ENCODE data around the gene RFX7. TPM values are rescaled to one million over a fixed set of nuclear protein-coding genes. Genes with fewer than 3 reads are reported as not detected.

The RFX7 gene
- total RNA-seq, 1 donor, result 7.6 TPM

DNA sequence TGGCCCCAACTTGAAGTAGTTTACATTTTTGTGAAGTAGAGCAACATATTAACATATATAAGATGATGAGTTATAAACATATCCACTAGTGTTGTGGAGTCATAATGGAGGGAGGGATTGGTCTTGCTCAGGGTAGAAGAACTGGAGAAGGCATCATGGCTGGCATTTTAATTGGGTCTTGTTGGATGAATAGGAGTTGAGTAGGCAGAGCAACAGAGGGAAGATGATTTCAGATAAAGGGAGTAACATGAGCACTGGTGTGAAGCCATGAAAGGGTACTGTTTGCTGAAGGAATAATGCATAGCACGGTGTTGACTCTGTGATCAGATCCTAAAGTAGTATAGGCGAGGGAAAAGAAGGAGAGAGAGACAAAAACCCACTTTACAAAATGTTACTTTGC lies 3.6 kb upstream of the RFX7 start:
- TF ChIP-seq, protein P1, sequence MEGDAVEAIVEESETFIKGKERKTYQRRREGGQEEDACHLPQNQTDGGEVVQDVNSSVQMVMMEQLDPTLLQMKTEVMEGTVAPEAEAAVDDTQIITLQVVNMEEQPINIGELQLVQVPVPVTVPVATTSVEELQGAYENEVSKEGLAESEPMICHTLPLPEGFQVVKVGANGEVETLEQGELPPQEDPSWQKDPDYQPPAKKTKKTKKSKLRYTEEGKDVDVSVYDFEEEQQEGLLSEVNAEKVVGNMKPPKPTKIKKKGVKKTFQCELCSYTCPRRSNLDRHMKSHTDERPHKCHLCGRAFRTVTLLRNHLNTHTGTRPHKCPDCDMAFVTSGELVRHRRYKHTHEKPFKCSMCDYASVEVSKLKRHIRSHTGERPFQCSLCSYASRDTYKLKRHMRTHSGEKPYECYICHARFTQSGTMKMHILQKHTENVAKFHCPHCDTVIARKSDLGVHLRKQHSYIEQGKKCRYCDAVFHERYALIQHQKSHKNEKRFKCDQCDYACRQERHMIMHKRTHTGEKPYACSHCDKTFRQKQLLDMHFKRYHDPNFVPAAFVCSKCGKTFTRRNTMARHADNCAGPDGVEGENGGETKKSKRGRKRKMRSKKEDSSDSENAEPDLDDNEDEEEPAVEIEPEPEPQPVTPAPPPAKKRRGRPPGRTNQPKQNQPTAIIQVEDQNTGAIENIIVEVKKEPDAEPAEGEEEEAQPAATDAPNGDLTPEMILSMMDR (IDR thresholded peaks at IDR 0.05; ENCODE audit: extremely low read depth, low read depth, low read length), result no peak
- Histone ChIP-seq H3K27me3 (ENCODE audit: insufficient read depth, low read length) (no peaks in the 10 kb centered on the region), H3K4me1 (ENCODE audit: insufficient read depth, low read length) (peaks cover 9% of the 10 kb centered on the region), H3K27ac (ENCODE audit: low read depth, low read length) (no peak overlapping the region), H3K4me3 (ENCODE audit: insufficient read depth, low read length) (no peak overlapping the region), H3K9me3 (ENCODE audit: low read depth, low read length) (no peaks in the 10 kb centered on the region), H4K20me1 (ENCODE audit: insufficient read depth, low read length) (no peaks in the 10 kb centered on the region), H3K4me2 (ENCODE audit: insufficient read depth, low read length) (no peak overlapping the region), H3K36me3 (ENCODE audit: insufficient read depth, low read length) (no peaks in the 10 kb centered on the region), H3K79me2 (ENCODE audit: insufficient read depth, low read length) (peaks cover 23% of the 10 kb centered on the region), H2AFZ (ENCODE audit: low read length) (no peak overlapping the region)
- no peak for DNase-seq (ENCODE audit: insufficient read length, low spot score, missing footprints)

- Histone ChIP-seq H3K27me3 (ENCODE audit: insufficient read depth, low read length) (no peaks in the 10 kb centered on the region), H3K79me2 (ENCODE audit: insufficient read depth, low read length) (peaks cover 34% of the 10 kb centered on the region), H3K27ac (ENCODE audit: low read depth, low read length) (peak overlapping the region; percentile 49), H3K4me2 (ENCODE audit: insufficient read depth, low read length) (peak overlapping the region; percentile 91), H3K36me3 (ENCODE audit: insufficient read depth, low read length) (no peaks in the 10 kb centered on the region), H4K20me1 (ENCODE audit: insufficient read depth, low read length) (no peaks in the 10 kb centered on the region), H3K4me1 (ENCODE audit: insufficient read depth, low read length) (peaks cover 9% of the 10 kb centered on the region), H3K9me3 (ENCODE audit: low read depth, low read length) (no peaks in the 10 kb centered on the region), H3K4me3 (ENCODE audit: insufficient read depth, low read length) (peak overlapping the region; percentile 70), H2AFZ (ENCODE audit: low read length) (peak overlapping the region; percentile 96)
- TF ChIP-seq, protein P1 (IDR thresholded peaks at IDR 0.05; ENCODE audit: extremely low read depth, low read depth, low read length), result peak; percentile 100
- DNase-seq (ENCODE audit: insufficient read length, low spot score, missing footprints), result peak; percentile 95
Measured at GRCh38 chr15:56245871-56246814, 2.5 kb upstream of the RFX7 start.

DNA sequence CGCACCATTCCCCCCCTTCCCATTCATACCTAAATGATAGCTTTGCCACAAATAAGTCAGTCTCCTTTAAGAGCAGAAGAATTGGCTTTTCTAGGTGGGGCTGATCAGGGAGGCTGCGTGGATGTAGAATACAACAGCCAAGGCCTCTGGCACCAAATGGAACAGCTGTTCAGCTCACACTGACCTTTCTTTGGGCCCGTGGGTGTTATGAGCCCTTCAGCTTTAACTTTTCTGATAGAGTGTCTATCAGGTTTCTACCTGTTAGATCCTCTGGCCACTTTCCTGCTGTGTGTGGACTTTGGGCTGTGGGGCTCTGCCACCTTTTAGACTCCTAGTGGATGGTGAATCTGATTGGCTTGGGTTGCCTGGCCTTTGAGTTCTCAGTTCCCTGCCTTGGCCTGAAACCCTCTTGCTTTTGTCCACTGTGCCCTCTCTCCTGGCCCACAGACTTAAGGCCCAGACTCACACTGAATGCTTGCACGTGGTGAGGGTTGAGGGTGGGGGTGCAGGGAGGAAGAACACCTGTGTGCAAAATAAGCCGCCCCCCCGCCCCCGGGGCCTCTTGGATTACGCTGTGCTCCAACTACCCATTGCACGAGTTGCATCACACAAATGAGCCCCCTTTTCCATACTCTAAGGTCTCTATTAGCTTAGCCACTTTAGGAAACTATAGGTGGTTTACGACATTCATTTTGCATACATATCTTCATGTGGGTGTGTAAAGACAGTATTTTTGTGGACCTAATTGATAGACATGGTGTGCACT lies 1.3 kb upstream of the RFX7 start:
- TF ChIP-seq, protein P1 (IDR thresholded peaks at IDR 0.05; ENCODE audit: extremely low read depth, low read depth, low read length), result no peak
- H3K27ac ChIP-seq (ENCODE audit: low read depth, low read length), result no peak overlapping the region

More for the DNA sequence above, 1.3 kb upstream of the RFX7 start:
- peak overlapping the region; percentile 93 for H3K4me2 ChIP-seq (ENCODE audit: insufficient read depth, low read length)
- peaks cover 43% of the 10 kb centered on the region for H3K79me2 ChIP-seq (ENCODE audit: insufficient read depth, low read length)
- no peaks in the 10 kb centered on the region for H3K9me3 ChIP-seq (ENCODE audit: low read depth, low read length)
- no peaks in the 10 kb centered on the region for H3K36me3 ChIP-seq (ENCODE audit: insufficient read depth, low read length)
- H4K20me1 ChIP-seq (ENCODE audit: insufficient read depth, low read length), result no peaks in the 10 kb centered on the region
- peak; percentile 59 for DNase-seq (ENCODE audit: insufficient read length, low spot score, missing footprints)
- H2AFZ ChIP-seq (ENCODE audit: low read length), result peak overlapping the region; percentile 96
- H3K4me3 ChIP-seq (ENCODE audit: insufficient read depth, low read length), result peak overlapping the region; percentile 82
- H3K4me1 ChIP-seq (ENCODE audit: insufficient read depth, low read length), result peaks cover 9% of the 10 kb centered on the region
- H3K27me3 ChIP-seq (ENCODE audit: insufficient read depth, low read length), result no peaks in the 10 kb centered on the region
